ENCODE results near the gene ERC1.

ERC1 gene

DNA sequence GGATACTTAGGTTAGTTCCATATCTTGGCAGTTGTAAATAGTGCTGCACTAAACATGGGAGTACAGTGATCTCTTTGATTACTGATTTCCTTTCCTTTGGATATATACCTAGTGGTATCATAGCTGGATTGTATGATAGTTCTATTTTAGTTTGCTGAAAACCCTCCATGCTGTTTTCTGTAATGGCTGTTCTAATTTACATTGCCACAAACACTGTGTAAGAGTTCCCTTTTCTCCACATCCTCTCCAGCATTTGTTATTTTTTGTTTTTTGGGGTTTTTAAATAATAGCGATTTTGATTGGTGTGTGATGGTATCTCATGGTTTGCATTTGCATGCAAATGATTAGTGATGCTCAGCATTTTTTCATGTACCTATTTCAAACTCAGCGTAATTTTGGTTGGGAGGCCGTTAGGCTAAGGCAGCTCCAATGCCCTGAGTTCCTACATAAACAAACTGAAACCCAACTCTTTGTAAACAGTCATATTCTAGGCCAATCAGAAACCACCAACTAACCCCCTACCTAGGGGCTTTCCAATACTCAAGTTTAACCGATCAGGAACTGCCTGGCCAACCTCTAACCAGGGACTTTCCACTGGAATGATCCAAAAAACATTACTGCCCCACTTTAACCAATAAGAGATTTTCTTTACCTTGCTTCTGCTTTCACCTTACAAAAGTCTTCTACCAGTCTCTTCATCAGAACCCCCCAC is 431.7 kb downstream of the ERC1 start:
- TF ChIP-seq GATA2 (IDR thresholded peaks at IDR 0.05; ENCODE audit: low read depth, low read length) (no peak), GATA3 (IDR thresholded peaks at IDR 0.05; ENCODE audit: low read depth, low read length) (no peak)

- TF ChIP-seq GATA2 (IDR thresholded peaks at IDR 0.05; ENCODE audit: low read depth, low read length) (no peak), GATA3 (IDR thresholded peaks at IDR 0.05; ENCODE audit: low read depth, low read length) (no peak)
Observed at GRCh38 chr12:1424674-1425395, 433.8 kb downstream of the ERC1 start.

GRCh38 chr12:1425396-1425729 is 434.3 kb downstream of the ERC1 start:
- TF ChIP-seq GATA2 (IDR thresholded peaks at IDR 0.05; ENCODE audit: low read depth, low read length) (no peak), GATA3 (IDR thresholded peaks at IDR 0.05; ENCODE audit: low read depth, low read length) (no peak)

GRCh38 chr12:1428671-1429070 is 437.6 kb downstream of the ERC1 start:
- no peak for TF ChIP-seq GATA3 (IDR thresholded peaks at IDR 0.05; ENCODE audit: low read depth, low read length)
- no peak for TF ChIP-seq GATA2 (IDR thresholded peaks at IDR 0.05; ENCODE audit: low read depth, low read length)

- no peak for TF ChIP-seq GATA3 (IDR thresholded peaks at IDR 0.05; ENCODE audit: low read depth, low read length)
- no peak for TF ChIP-seq GATA2 (IDR thresholded peaks at IDR 0.05; ENCODE audit: low read depth, low read length)
Observed at GRCh38 chr12:1429980-1430379, 439.0 kb downstream of the ERC1 start.

DNA sequence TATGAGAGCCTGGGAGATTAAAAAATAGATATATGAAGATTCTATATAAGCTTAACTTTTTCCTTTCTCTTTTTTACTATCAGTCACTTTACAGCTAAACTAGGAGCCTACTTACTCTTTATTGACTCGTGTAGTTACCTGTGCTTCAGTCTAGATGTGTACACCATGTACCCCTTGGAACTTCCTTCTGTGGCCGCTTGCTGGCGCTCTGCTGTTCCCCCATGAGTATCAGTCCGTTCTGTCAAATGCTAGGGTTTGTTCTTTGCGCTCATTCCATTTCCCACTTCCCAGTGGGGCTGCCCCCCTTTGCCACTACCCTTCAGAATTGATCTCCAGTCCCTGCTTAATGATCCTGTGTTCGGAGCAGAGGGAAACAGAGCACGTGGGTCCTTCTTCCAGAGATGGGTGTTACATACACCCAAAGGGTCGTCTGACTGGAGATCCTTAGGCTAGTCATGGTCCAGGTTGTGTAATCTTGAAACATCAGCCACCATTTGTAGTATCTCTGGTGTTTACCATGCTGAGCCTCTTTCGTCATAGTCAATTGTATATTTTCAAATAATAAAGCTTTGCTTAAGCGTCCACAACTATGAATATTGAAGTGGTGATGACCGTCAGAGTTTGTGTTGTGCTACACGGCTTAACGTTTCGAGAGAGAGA is 443.4 kb downstream of the ERC1 start:
- TF ChIP-seq GATA2 (IDR thresholded peaks at IDR 0.05; ENCODE audit: low read depth, low read length) (no peak), GATA3 (IDR thresholded peaks at IDR 0.05; ENCODE audit: low read depth, low read length) (no peak)

GRCh38 chr12:1435044-1435443 is 444.0 kb downstream of the ERC1 start:
- no peak for TF ChIP-seq GATA3 (IDR thresholded peaks at IDR 0.05; ENCODE audit: low read depth, low read length)

DNA sequence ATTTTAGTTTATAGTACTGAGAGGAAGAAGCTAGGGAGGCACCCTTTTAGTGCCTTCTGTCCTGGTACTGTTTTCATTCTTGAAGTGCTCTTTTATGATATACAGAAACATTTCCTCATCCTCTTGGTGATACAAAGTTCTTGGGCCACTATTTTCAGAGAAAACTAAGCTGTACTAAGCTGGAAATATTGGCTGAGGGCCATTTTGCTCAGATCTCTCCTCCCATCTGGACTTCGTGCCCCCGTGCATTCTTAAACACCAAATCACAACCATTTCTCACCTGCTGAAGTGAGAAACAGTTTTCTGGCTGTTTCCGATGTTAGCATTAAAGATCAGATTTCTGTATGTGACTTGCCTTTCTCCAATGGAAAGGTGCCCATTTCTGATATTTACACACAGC is 444.4 kb downstream of the ERC1 start:
- TF ChIP-seq GATA3 (IDR thresholded peaks at IDR 0.05; ENCODE audit: low read depth, low read length), result no peak
- TF ChIP-seq GATA2 (IDR thresholded peaks at IDR 0.05; ENCODE audit: low read depth, low read length), result no peak

GRCh38 chr12:1436015-1436414 is 445.0 kb downstream of the ERC1 start:
- no peak for TF ChIP-seq GATA2 (IDR thresholded peaks at IDR 0.05; ENCODE audit: low read depth, low read length)
- TF ChIP-seq GATA3 (IDR thresholded peaks at IDR 0.05; ENCODE audit: low read depth, low read length), result no peak

GRCh38 chr12:1436981-1437380 is 446.0 kb downstream of the ERC1 start:
- no peak for TF ChIP-seq GATA3 (IDR thresholded peaks at IDR 0.05; ENCODE audit: low read depth, low read length)
- no peak for TF ChIP-seq GATA2 (IDR thresholded peaks at IDR 0.05; ENCODE audit: low read depth, low read length)

- TF ChIP-seq GATA2 (IDR thresholded peaks at IDR 0.05; ENCODE audit: low read depth, low read length) (no peak), GATA3 (IDR thresholded peaks at IDR 0.05; ENCODE audit: low read depth, low read length) (no peak)
Observed at GRCh38 chr12:1439201-1439600, 448.2 kb downstream of the ERC1 start.

- no peak for TF ChIP-seq GATA2 (IDR thresholded peaks at IDR 0.05; ENCODE audit: low read depth, low read length)
- no peak for TF ChIP-seq GATA3 (IDR thresholded peaks at IDR 0.05; ENCODE audit: low read depth, low read length)
Observed at GRCh38 chr12:1439687-1440086, 448.7 kb downstream of the ERC1 start.

DNA sequence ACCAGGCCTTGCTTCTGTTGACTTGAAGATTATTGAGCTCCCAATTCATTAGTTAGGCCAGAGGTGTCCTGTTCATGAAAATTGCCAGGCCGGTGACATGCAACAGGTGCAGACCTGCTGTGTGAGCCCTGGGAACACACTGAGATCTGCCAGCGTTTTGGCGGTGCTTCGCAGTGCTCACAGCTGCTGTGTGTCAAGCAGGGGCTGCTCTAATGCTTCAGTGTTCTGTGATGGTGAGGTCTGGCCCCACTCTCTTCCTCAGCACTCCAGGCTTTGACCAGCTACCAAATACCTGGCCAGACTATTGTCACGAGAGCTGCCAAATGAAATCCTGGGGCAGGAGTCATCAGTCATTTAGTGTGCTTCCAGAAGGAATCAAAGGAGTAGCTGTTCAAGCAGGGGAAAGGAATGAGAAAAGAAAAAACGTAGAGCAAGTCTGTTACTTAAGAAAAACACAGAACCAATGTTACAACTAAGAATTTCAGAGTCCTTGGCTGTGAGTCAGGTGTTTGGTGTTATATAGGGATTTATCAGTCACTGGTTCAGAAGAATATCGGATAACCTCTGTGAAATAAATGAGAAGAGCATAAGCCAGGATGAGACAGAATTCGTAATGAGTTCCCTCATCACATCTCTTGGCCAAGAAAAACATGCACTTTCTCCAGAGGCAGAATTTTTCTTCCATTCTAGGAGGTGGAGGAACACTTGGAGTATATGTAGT is 452.6 kb downstream of the ERC1 start:
- TF ChIP-seq GATA2 (IDR thresholded peaks at IDR 0.05; ENCODE audit: low read depth, low read length) (no peak), GATA3 (IDR thresholded peaks at IDR 0.05; ENCODE audit: low read depth, low read length) (no peak)

DNA sequence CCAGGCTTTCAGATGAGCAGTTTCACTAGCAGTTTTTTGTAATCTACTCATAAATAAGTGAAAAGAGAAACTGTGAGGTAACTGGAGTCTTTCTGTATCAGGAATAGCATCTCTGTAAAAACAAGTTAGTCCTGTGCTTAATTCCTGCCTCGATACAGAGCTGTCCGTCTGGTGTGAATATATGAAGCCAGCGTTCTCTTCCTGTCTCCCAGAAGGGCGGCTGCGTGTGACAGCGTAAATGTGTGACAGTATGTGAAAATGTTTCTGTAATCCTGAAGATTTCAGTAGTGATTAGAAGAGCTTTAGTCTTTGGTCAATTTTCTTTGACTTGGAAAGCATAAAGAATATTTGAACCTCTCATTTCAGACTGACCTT is 453.1 kb downstream of the ERC1 start:
- TF ChIP-seq GATA2 (IDR thresholded peaks at IDR 0.05; ENCODE audit: low read depth, low read length) (no peak), GATA3 (IDR thresholded peaks at IDR 0.05; ENCODE audit: low read depth, low read length) (no peak)
